ENCODE measurements around the gene ASB10. TPM values are rescaled to one million over a fixed set of nuclear protein-coding genes. Genes with fewer than 3 reads are reported as not detected.

The ASB10 gene
- total and polyA plus RNA-seq, 2 of the 8 experiments (the other 6 are each of a cell fraction or from before 2014, with no cell fraction given): not detected

DNA sequence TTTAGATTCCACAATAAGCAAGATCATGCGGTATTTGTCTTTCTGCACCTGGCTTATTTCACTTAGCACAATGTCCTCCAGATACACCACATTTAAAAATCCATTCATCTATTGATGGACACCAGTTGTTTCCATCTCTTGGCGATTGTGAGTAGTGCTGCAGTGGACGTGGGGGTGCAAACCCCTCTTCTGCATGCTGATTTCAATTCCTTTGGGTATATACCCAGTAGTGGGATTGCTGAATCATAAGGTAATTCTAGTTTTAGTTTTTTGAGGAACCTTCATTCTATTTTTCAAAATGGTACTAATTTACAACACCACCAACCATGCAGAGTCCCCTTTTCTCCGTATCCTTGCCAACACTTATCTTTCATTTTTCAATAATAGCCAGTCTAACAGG lies 2.0 kb upstream of the ASB10 start:
- Histone ChIP-seq H3K23me2 (ENCODE audit: low read depth, low read length) (no peaks in the 10 kb centered on the region), H3K9ac (replicated peaks in 1 of 4; ENCODE audit: extremely low read depth in 1 of 4, low read depth in 3 of 4, low read length in 3 of 4) (no peak overlapping the region), H2AK5ac (ENCODE audit: low read depth, low read length) (no peak overlapping the region), H3K27ac (ENCODE audit: low read depth, low read length) (no peak overlapping the region), H3K79me2 (ENCODE audit: control insufficient read depth in 1 of 2, insufficient read depth in 2 of 2, low read length in 2 of 2) (no peaks in the 10 kb centered on the region), H4K8ac (ENCODE audit: extremely low read depth, insufficient read depth, low read length) (no peak overlapping the region), H3K27me3 (replicated peaks in 1 of 4; ENCODE audit: control insufficient read depth in 3 of 4, extremely low read depth in 1 of 4, insufficient read depth in 3 of 4, low read length in 3 of 4) (no peaks in the 10 kb centered on the region), H2BK20ac (ENCODE audit: low read length) (no peak overlapping the region), H3K14ac (ENCODE audit: insufficient read length) (no peak overlapping the region), H3K23ac (ENCODE audit: insufficient read length) (no peak overlapping the region), H4K20me1 (replicated peaks in 1 of 2; ENCODE audit: control insufficient read depth in 1 of 2, insufficient read depth in 2 of 2, low read length in 2 of 2) (no peaks in the 10 kb centered on the region), H2BK5ac (ENCODE audit: low read depth, low read length) (no peak overlapping the region), H2BK12ac (ENCODE audit: low read depth, low read length) (no peak overlapping the region), H2BK15ac (ENCODE audit: low read length) (no peak overlapping the region), H3K36me3 (ENCODE audit: control insufficient read depth in 2 of 4, insufficient read depth in 4 of 4, low read length in 3 of 4) (no peaks in the 10 kb centered on the region), H3K56ac (replicated peaks; ENCODE audit: insufficient read length, low read depth, low read length) (no peak overlapping the region), H4K5ac (ENCODE audit: insufficient read length, low read depth, low read length) (no peak overlapping the region), H3K4me1 (replicated peaks in 1 of 4; ENCODE audit: control insufficient read depth in 3 of 4, insufficient read depth in 4 of 4, low read length in 3 of 4) (no peaks in the 10 kb centered on the region), H3K9me3 (ENCODE audit: insufficient read depth in 2 of 2, low read depth in 1 of 2, low read length in 1 of 2) (no peaks in the 10 kb centered on the region), H3K79me1 (ENCODE audit: low read depth, low read length) (no peaks in the 10 kb centered on the region), H3K18ac (ENCODE audit: extremely low read depth, low read length) (no peak overlapping the region), H4K91ac (replicated peaks; ENCODE audit: insufficient read length, low read length) (no peak overlapping the region), H3K4me2 (ENCODE audit: insufficient read depth in 1 of 2, low read depth in 2 of 2, low read length in 2 of 2) (no peak overlapping the region), H3K4me3 (ENCODE audit: extremely low read depth in 1 of 4, insufficient read depth in 2 of 4, low read depth in 3 of 4, low read length in 4 of 4) (no peak overlapping the region), H3K4ac (replicated peaks; ENCODE audit: insufficient read length, low read depth, low read length) (no peak overlapping the region), H2BK120ac (replicated peaks; ENCODE audit: low read depth, low read length) (no peak overlapping the region), H2AFZ (ENCODE audit: low read length) (no peak overlapping the region)
- DNase-seq (ENCODE audit: low read depth in 1 of 2, low spot score in 2 of 2) (no peak), FAIRE-seq (no peak)
- CTCF ChIA-PET (ENCODE audit: partially characterized antibody): interaction anchor here (0.9 kb wide), 1 partner anchor 11 kb away, joined by 3 read pairs; no protein-coding TSS in a partner anchor
- POLR2A ChIA-PET (ENCODE audit: partially characterized antibody): interaction anchor here (1.1 kb wide), 1 partner anchor 10 kb away, joined by 3 read pairs; no protein-coding TSS in a partner anchor
- TF ChIP-seq, protein P1, sequence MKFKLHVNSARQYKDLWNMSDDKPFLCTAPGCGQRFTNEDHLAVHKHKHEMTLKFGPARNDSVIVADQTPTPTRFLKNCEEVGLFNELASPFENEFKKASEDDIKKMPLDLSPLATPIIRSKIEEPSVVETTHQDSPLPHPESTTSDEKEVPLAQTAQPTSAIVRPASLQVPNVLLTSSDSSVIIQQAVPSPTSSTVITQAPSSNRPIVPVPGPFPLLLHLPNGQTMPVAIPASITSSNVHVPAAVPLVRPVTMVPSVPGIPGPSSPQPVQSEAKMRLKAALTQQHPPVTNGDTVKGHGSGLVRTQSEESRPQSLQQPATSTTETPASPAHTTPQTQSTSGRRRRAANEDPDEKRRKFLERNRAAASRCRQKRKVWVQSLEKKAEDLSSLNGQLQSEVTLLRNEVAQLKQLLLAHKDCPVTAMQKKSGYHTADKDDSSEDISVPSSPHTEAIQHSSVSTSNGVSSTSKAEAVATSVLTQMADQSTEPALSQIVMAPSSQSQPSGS (IDR thresholded peaks at IDR 0.05; ENCODE audit: low read length): no peak
- TF ChIP-seq POLR2A (IDR thresholded peaks at IDR 0.05; ENCODE audit: control extremely low read depth in 1 of 2, low read depth in 2 of 2, low read length in 2 of 2): no peak
- TF ChIP-seq ZNF274 (IDR thresholded peaks at IDR 0.05; ENCODE audit: borderline replicate concordance, extremely low read depth, low read length): no peak
- no peak for TF ChIP-seq EGR1 (IDR thresholded peaks at IDR 0.05; ENCODE audit: borderline replicate concordance, low read depth, low read length)
- TF ChIP-seq RBBP5 (IDR thresholded peaks at IDR 0.05; ENCODE audit: borderline replicate concordance, low read depth, low read length): no peak
- TF ChIP-seq RNF2 (IDR thresholded peaks at IDR 0.05; ENCODE audit: borderline replicate concordance, low read depth, low read length, missing control alignments, poor library complexity, severe bottlenecking): no peak
- TF ChIP-seq SIRT6 (IDR thresholded peaks at IDR 0.05; ENCODE audit: low read length): no peak
- TF ChIP-seq EP300 (IDR thresholded peaks at IDR 0.05; ENCODE audit: borderline replicate concordance in 1 of 2, low read depth in 2 of 2, low read length in 2 of 2): no peak
- no peak for TF ChIP-seq SUZ12 (IDR thresholded peaks at IDR 0.05; ENCODE audit: low read length)
- TF ChIP-seq CBX8 (IDR thresholded peaks at IDR 0.05; ENCODE audit: borderline replicate concordance, low read depth, low read length): no peak
- 86% methylated on average over 4 of the region's 4 CpGs; no CpG with 5 or more reads in 1 of the 2 experiments for WGBS, 2 experiments (ENCODE audit: extremely low coverage in 1 of 2, insufficient coverage in 1 of 2, insufficient read length in 1 of 2, insufficient replicate concordance in 2 of 2, low coverage in 1 of 2, low lambda C conversion rate in 2 of 2, missing lambda C conversion rate in 1 of 2)
